Spinal cord (tissue), 10 donors: ENCODE results near the gene FUOM. TPM values are rescaled to one million over a fixed set of nuclear protein-coding genes. Genes with fewer than 3 reads are reported as not detected.

Experiments used
- DNase-seq, 6 donors: peaks; one replicate each; pipeline versions ENCODE4 v3.0.0 to v3.0.0-alpha.2; 2013 to 2015; ENCODE audit warnings: low spot score in 6 of 6, low read depth in 4 of 6
- H3K27ac ChIP-seq: one replicate; pipeline ENCODE4 v1.5.1; 2013; ENCODE audit warnings: low read depth, low read length, control low read depth
- H3K27me3 ChIP-seq: one replicate; pipeline ENCODE4 v1.6.1; 2013; ENCODE audit warnings: low read length; ENCODE audit not compliant: control insufficient read depth, insufficient read depth
- H3K36me3 ChIP-seq: one replicate; pipeline ENCODE4 v1.6.1; 2013; ENCODE audit warnings: low read length; ENCODE audit not compliant: control insufficient read depth, insufficient read depth
- H3K4me1 ChIP-seq: one replicate; pipeline ENCODE4 v1.6.1; 2013; ENCODE audit warnings: low read length; ENCODE audit not compliant: control insufficient read depth, insufficient read depth
- H3K4me3 ChIP-seq: one replicate; pipeline ENCODE4 v1.5.1; 2013; ENCODE audit warnings: low read depth, low read length, control low read depth
- H3K9me3 ChIP-seq: one replicate; pipeline ENCODE4 v1.6.1; 2013; ENCODE audit warnings: low read length; ENCODE audit not compliant: control insufficient read depth, insufficient read depth
- WGBS: methylation state at CpG from one replicate; pipeline ENCODE4 v1.1.5; 2013; ENCODE audit warnings: missing lambda C conversion rate; ENCODE audit not compliant: insufficient coverage; 5-methylcytosine and 5-hydroxymethylcytosine counted together
- polyA plus RNA-seq, 2 donors: library from polyadenylated mRNA; unstranded; fragments of 120-200 nt; gene quantifications; one replicate each; pipeline ENCODE4 v1.2.1, GENCODE V29; 2013; ENCODE audit not compliant: insufficient read length in 2 of 2
- small RNA-seq: library from RNA; depleted of rRNA; stranded (forward); fragments of <200 nt; gene quantifications from one replicate; pipeline ENCODE3, GENCODE V24; 2014; ENCODE audit warnings: low replicate concordance
- total RNA-seq, 2 donors: library from RNA; depleted of rRNA in 1 of 2; stranded (reverse); fragments of 120-200 nt in 1 of 2; fragments of >200 nt in 1 of 2; gene quantifications; one replicate each; pipeline versions ENCODE4 v1.2.3 to v1.2.4, GENCODE V29; 2013 to 2014
- donor health status: healthy.

FUOM gene
- total and polyA plus RNA-seq, 4 donors: 3.4 to 22.6 (median 7.9) TPM

- WGBS: 15% methylated on average over 39 of the region's 46 CpGs
- Histone ChIP-seq H3K27ac (peak overlapping the region; percentile 79), H3K9me3 (no peaks in the 10 kb centered on the region), H3K27me3 (no peaks in the 10 kb centered on the region), H3K4me3 (peak overlapping the region; percentile 50), H3K36me3 (peaks cover 42% of the 10 kb centered on the region), H3K4me1 (peaks cover 29% of the 10 kb centered on the region)
- DNase-seq: peak in 3 of 6 donors; percentile 76 to 95 (median 93)
These were observed 48.6 kb downstream of the FUOM start for GRCh38 chr10:133309100-133309719.

GRCh38 chr10:133308421-133309099 lies 49.3 kb downstream of the FUOM start, which contains the start of the genes TUBGCP2 and ZNF511:
Gene TUBGCP2 (minus strand): TSS chr10:133308872. CDS start chr10:133302941, 5,931 bp downstream.
Gene ZNF511 (plus strand): TSS chr10:133308914. CDS start chr10:133308944, 30 bp downstream.
- Histone ChIP-seq H3K9me3 (no peaks in the 10 kb centered on the region), H3K27me3 (no peaks in the 10 kb centered on the region), H3K36me3 (peaks cover 49% of the 10 kb centered on the region), H3K4me3 (peak within 1 kb of the TSS; percentile 74), H3K4me1 (peaks cover 25% of the 10 kb centered on the region), H3K27ac (peak within 1 kb of the TSS; percentile 79)
- under 1% methylated on average over 89 of the region's 89 CpGs for WGBS
- peak in 5 of 6 donors; percentile 74 to 95 (median 79) for DNase-seq

DNA sequence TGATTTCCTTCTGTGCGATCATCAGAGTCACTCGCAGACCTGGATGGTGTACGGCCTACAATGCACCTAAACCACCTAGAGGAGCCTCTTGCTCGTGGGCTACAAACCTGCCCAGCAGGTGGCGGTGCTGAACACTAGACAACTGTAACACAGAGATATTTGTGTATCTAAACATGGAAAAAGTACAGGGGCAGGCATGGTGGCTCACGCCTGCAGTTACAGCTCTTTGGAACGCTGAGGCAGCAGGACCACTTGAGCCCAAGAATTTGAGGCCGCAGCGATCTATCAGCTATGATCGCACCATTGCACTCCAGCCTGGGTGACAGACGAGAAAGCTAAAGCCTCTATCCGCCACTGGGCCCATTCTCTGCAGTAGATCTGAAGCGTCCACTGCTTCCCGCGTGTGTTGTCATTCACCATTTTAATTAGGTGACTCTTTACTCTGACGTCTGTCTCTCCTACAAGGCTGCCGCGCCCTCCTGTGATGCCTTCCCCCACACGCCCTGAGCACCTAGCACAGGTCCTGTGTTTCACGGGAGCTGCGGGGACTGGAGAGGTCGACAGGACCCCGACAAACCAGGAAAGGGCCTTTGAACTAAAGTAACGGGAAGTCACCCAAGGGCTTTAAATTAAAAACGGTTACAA lies 49.9 kb downstream of the FUOM start:
- Histone ChIP-seq H3K27ac (peak overlapping the region; percentile 67), H3K27me3 (no peaks in the 10 kb centered on the region), H3K4me1 (peaks cover 25% of the 10 kb centered on the region), H3K36me3 (peaks cover 51% of the 10 kb centered on the region), H3K4me3 (peak overlapping the region; percentile 74), H3K9me3 (no peaks in the 10 kb centered on the region)
- 12% methylated on average over 23 of the region's 25 CpGs for WGBS
- DNase-seq: peak in 2 of 6 donors; percentile 55 to 79

DNA sequence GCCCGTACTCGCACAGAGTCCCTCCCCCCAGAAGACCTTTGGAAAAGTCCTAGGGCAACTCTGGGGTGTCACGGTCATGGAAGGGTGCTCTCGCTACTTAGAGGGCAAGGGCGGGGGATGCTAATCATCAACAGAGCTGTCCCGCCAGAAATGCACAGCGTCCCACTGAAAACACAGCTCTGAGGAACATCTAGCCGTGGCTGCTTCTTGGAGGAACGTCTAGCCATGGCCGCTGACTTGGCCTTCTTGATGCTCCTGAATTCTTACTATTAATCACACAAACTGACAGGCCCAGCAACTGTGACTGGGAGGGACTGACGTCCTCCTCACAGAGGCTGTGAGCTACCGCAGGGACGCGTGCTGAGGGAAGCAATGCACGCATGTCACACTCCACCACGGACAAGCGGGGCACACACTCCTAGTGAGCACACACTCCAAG lies 50.9 kb downstream of the FUOM start:
- H3K27ac ChIP-seq: no peak overlapping the region
- no peak overlapping the region for H3K4me3 ChIP-seq
- peaks cover 25% of the 10 kb centered on the region for H3K4me1 ChIP-seq
- DNase-seq: no peak
- 88% methylated on average over 15 of the region's 17 CpGs for WGBS
- peaks cover 49% of the 10 kb centered on the region for H3K36me3 ChIP-seq
- H3K9me3 ChIP-seq: no peaks in the 10 kb centered on the region
- no peaks in the 10 kb centered on the region for H3K27me3 ChIP-seq

DNA sequence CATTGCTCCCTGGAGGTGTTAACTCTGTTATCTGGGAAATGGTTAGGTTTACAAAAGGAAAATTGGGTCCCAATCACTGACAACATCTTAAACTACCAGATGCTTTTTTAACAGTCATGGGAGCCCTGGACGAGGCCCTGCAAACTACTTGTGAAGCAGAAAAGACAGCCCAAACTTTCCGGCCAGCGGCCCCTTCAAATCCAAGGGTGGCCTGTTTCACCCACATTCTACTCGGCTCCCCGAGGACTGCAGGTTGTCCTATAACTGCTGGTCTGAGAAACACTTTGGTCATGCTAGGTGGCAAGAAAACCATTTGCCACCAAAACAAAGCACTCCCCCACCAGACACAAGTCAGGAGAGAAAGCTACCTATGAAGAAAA lies 51.7 kb downstream of the FUOM start:
- WGBS: 100% methylated on average over 5 of the region's 5 CpGs
- Histone ChIP-seq H3K4me1 (peaks cover 25% of the 10 kb centered on the region), H3K4me3 (no peak overlapping the region), H3K36me3 (peaks cover 49% of the 10 kb centered on the region), H3K27me3 (no peaks in the 10 kb centered on the region), H3K9me3 (no peaks in the 10 kb centered on the region), H3K27ac (no peak overlapping the region)
- no peak for DNase-seq

Small RNA genes within 50 kb of the gene (small RNA-seq; reads per million reads assigned to genes)
- gene AL360181.4 (not detected), gene BANF1P2 (not detected), gene MIR3944 (not detected)

Other genes with a start within 250 kb of the FUOM start
- 10 to 100 TPM in 1 of 2 donors, 1 to 10 TPM in 1; 8.3 to 14.3 TPM for gene KNDC1, start 197.8 kb downstream of the FUOM start, total RNA-seq
- 10 to 100 TPM; 32.8 to 35.8 TPM for gene KNDC1, start 197.8 kb downstream of the FUOM start, polyA plus RNA-seq
- not detected for gene UTF1, start 127.8 kb downstream of the FUOM start, total RNA-seq
- not detected for gene UTF1, start 127.8 kb downstream of the FUOM start, polyA plus RNA-seq
- gene VENTX, start 120.2 kb downstream of the FUOM start, total RNA-seq: under 1 TPM in 1 of 2 donors, not detected in 1; 0.06 TPM
- under 1 TPM; 0.14 to 0.24 TPM for gene VENTX, start 120.2 kb downstream of the FUOM start, polyA plus RNA-seq
- gene ADAM8, start 81.2 kb downstream of the FUOM start, total RNA-seq: 1 to 10 TPM; 1.7 to 3.9 TPM
- 1 to 10 TPM; 3.1 to 4.9 TPM for gene ADAM8, start 81.2 kb downstream of the FUOM start, polyA plus RNA-seq
- gene TUBGCP2, start 49.1 kb downstream of the FUOM start, total RNA-seq: 10 to 100 TPM; 35.0 to 45.9 TPM
- gene TUBGCP2, start 49.1 kb downstream of the FUOM start, polyA plus RNA-seq: 10 to 100 TPM; 70.4 to 81.4 TPM
- 10 to 100 TPM in 1 of 2 donors, 1 to 10 TPM in 1; 9.4 to 21.5 TPM for gene ZNF511, start 49.1 kb downstream of the FUOM start, total RNA-seq
- gene ZNF511, start 49.1 kb downstream of the FUOM start, polyA plus RNA-seq: 10 to 100 TPM; 22.6 to 25.8 TPM
- gene CALY, start 21.1 kb downstream of the FUOM start, total RNA-seq: 10 to 100 TPM; 15.9 to 24.9 TPM
- 100 to 1,000 TPM; 230 to 251 TPM for gene CALY, start 21.1 kb downstream of the FUOM start, polyA plus RNA-seq
- gene PRAP1, start 10.6 kb downstream of the FUOM start, total RNA-seq: 10 to 100 TPM in 1 of 2 donors, not detected in 1; 16.5 TPM
- gene PRAP1, start 10.6 kb downstream of the FUOM start, polyA plus RNA-seq: under 1 TPM; 0.44 to 0.57 TPM
- 10 to 100 TPM; 52.1 to 94.0 TPM for gene ECHS1, start 15.3 kb upstream of the FUOM start, total RNA-seq
- 100 to 1,000 TPM; 107 to 115 TPM for gene ECHS1, start 15.3 kb upstream of the FUOM start, polyA plus RNA-seq
- 1 to 10 TPM; 6.4 to 8.1 TPM for gene PAOX, start 21.2 kb upstream of the FUOM start, total RNA-seq
- 10 to 100 TPM; 11.5 to 13.4 TPM for gene PAOX, start 21.2 kb upstream of the FUOM start, polyA plus RNA-seq
- 10 to 100 TPM; 23.4 to 35.1 TPM for gene MTG1, start 36.1 kb upstream of the FUOM start, total RNA-seq
- gene MTG1, start 36.1 kb upstream of the FUOM start, polyA plus RNA-seq: 10 to 100 TPM; 50.4 to 91.2 TPM
- 1 to 10 TPM; 4.8 to 6.1 TPM for gene SPRN, start 66.6 kb upstream of the FUOM start, total RNA-seq
- gene SPRN, start 66.6 kb upstream of the FUOM start, polyA plus RNA-seq: 10 to 100 TPM; 38.9 to 42.5 TPM
- gene SCART1, start 95.9 kb upstream of the FUOM start, total RNA-seq: 1 to 10 TPM; 1.7 to 2.9 TPM
- gene SCART1, start 95.9 kb upstream of the FUOM start, polyA plus RNA-seq: 1 to 10 TPM; 1.9 to 2.7 TPM
- 10 to 100 TPM in 1 of 2 donors, 1 to 10 TPM in 1; 5.0 to 12.7 TPM for gene CYP2E1, start 169.3 kb upstream of the FUOM start, total RNA-seq
- 10 to 100 TPM; 18.1 to 21.6 TPM for gene CYP2E1, start 169.3 kb upstream of the FUOM start, polyA plus RNA-seq
- under 1 TPM; 0.40 to 0.83 TPM for gene SYCE1, start 207.6 kb upstream of the FUOM start, total RNA-seq
- gene SYCE1, start 207.6 kb upstream of the FUOM start, polyA plus RNA-seq: 1 to 10 TPM; 4.8 to 5.8 TPM